Measurements from ENCODE around the gene AAMDC. TPM values are rescaled to one million over a fixed set of nuclear protein-coding genes. Genes with fewer than 3 reads are reported as not detected.

The AAMDC gene
- total RNA-seq, 4 donors from 2014 or later: 14.4 to 30.7 TPM; not detected in 2

DNA sequence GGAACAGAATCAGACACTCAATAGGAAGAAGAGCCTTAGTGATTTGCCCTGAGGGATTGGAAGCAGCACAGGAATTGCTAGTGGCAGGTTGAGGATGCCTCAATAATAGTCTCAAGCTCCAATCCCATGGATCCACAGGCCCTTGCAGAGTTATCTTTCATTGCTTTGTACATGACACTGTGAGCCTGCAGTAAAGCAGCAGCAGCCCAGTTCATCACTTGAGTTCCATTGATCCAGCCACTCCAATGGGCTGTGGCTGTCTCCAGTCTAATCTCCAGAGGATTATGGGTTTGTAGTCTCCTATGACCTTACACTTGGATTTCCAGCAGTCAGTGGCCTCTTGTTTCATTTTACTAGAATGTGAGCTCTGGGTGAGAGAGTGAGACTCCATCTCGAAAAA lies 45.4 kb downstream of the AAMDC start:
- H3K27ac ChIP-seq: no peak overlapping the region

DNA sequence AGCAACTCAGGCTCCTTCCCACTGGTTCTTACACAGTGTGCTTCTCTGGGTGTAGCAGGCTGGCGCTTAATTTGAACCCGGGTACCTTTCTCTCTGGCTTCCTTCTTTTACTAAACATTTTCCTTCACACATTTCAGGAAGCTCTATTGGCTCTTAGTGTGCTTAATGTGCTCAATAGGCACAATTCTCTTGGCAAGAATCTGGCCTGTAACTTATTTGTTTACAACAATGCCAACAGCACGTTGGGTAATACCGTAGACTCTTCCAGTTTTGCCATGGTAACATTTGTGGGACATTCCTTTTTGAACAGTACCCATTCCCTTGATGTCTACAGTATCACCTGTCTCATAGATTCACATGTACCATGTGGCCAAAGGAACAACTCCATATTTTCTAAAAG lies 47.8 kb downstream of the AAMDC start:
- H3K9me3 ChIP-seq: no peaks in the 10 kb centered on the region
- intact Hi-C loops (cut with DNase I; ENCODE audit: low total_unique reads): no loop called here
- TF ChIP-seq POLR2A (IDR thresholded peaks at IDR 0.05): no peak
- no peak for DNase-seq
- H3K4me3 ChIP-seq: no peak overlapping the region
- H3K36me3 ChIP-seq: peaks cover 0 to 37% (median 6%) of the 10 kb centered on the region in 4 donors
- H3K27ac ChIP-seq: no peak overlapping the region
- in situ Hi-C loops (cut with MboI; ENCODE audit: low pct_ligation_motif_present in 1 of 4, low pct_unique_long_range_greater_than_20kb in 1 of 4, low sequenced_read_pairs in 3 of 4): no loop called here
- no peaks in the 10 kb centered on the region for H3K27me3 ChIP-seq
- WGBS, 2 donors (ENCODE audit: low coverage in 1 of 2): 92 to 97% methylated on average over 2 to 4 of the region's 4 CpGs
- no peaks in the 10 kb centered on the region for H3K4me1 ChIP-seq

More for the DNA sequence above, 45.4 kb downstream of the AAMDC start:
- WGBS, 2 donors (ENCODE audit: low coverage in 1 of 2): 100% methylated on average over 1 of the region's 1 CpG
- H3K4me3 ChIP-seq: no peak overlapping the region
- in situ Hi-C loops (cut with MboI; ENCODE audit: low pct_ligation_motif_present in 1 of 4, low pct_unique_long_range_greater_than_20kb in 1 of 4, low sequenced_read_pairs in 3 of 4) (no loop called here), intact Hi-C loops (cut with DNase I; ENCODE audit: low total_unique reads) (no loop called here)
- H3K4me1 ChIP-seq: no peaks in the 10 kb centered on the region
- no peak for TF ChIP-seq POLR2AphosphoS5 (IDR thresholded peaks at IDR 0.05)
- TF ChIP-seq POLR2A (IDR thresholded peaks at IDR 0.05): no peak
- no peaks in the 10 kb centered on the region for H3K9me3 ChIP-seq
- DNase-seq: no peak
- no peaks in the 10 kb centered on the region for H3K27me3 ChIP-seq
- peaks cover 0 to 16% (median under 1%) of the 10 kb centered on the region in 4 donors for H3K36me3 ChIP-seq

DNA sequence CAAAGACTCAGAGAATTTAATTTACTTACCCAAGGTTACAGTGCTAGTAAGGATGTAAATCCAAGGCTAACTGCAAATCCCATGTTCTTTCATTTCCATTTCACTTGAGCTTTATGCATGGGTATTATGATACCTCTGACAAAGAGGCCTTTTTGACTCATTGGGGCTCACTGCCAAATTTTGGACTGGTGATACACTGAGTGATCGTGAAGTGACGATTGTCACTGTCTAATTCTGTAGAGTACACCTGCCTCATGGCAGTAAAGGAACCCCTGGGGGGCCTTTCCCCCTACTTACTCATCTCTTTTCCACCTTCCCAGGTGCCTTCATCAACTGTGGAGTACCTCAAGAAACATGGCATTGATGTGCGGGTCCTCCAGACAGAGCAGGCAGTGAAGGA lies 50.9 kb downstream of the AAMDC start:
- Histone ChIP-seq H3K27ac (no peak overlapping the region), H3K9me3 (no peaks in the 10 kb centered on the region), H3K4me3 (no peak overlapping the region), H3K27me3 (no peaks in the 10 kb centered on the region), H3K4me1 (no peaks in the 10 kb centered on the region), H3K36me3 (peaks cover 0 to 37% (median 8%) of the 10 kb centered on the region in 4 donors)
- TF ChIP-seq POLR2A (IDR thresholded peaks at IDR 0.05): no peak
- no peak for TF ChIP-seq EP300 (IDR thresholded peaks at IDR 0.05; ENCODE audit: low read depth)
- TF ChIP-seq, protein P1, sequence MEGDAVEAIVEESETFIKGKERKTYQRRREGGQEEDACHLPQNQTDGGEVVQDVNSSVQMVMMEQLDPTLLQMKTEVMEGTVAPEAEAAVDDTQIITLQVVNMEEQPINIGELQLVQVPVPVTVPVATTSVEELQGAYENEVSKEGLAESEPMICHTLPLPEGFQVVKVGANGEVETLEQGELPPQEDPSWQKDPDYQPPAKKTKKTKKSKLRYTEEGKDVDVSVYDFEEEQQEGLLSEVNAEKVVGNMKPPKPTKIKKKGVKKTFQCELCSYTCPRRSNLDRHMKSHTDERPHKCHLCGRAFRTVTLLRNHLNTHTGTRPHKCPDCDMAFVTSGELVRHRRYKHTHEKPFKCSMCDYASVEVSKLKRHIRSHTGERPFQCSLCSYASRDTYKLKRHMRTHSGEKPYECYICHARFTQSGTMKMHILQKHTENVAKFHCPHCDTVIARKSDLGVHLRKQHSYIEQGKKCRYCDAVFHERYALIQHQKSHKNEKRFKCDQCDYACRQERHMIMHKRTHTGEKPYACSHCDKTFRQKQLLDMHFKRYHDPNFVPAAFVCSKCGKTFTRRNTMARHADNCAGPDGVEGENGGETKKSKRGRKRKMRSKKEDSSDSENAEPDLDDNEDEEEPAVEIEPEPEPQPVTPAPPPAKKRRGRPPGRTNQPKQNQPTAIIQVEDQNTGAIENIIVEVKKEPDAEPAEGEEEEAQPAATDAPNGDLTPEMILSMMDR (IDR thresholded peaks at IDR 0.05): no peak
- TF ChIP-seq POLR2AphosphoS5 (IDR thresholded peaks at IDR 0.05): no peak
- DNase-seq: no peak
- intact Hi-C loops (cut with DNase I; ENCODE audit: low total_unique reads): no loop called here
- in situ Hi-C loops (cut with MboI; ENCODE audit: low pct_ligation_motif_present in 1 of 4, low pct_unique_long_range_greater_than_20kb in 1 of 4, low sequenced_read_pairs in 3 of 4): no loop called here
- 98% methylated on average over 3 of the region's 3 CpGs; no CpG with 5 or more reads in 1 of the 2 donors for WGBS, 2 donors (ENCODE audit: low coverage in 1 of 2)

DNA sequence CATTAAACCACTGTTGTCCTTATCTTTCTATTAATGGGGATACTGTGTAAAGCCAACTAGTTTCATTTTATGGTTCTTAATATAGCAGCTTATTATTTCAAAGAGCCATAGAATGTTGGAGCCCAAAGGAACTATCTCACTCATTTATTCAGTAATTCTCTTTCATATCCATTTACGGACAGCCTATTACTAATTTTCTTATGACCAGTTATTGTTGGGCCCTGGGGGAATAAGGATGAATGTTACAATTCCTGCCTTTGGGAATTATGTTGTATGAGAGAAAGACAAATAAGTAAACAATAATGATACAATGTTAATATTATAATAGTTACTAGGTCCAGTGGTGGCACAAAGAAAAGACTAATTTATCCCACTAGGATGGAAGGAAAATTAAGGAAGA lies 52.4 kb downstream of the AAMDC start:
- 83 to 94% methylated on average over 1 of the region's 1 CpG for whole genome bisulfite sequencing, 2 donors (ENCODE audit: low coverage in 1 of 2)
- in situ Hi-C loops (cut with MboI; ENCODE audit: low pct_ligation_motif_present in 1 of 4, low pct_unique_long_range_greater_than_20kb in 1 of 4, low sequenced_read_pairs in 3 of 4): no loop called here
- H3K36me3 ChIP-seq: peaks cover 0 to 44% (median 9%) of the 10 kb centered on the region in 4 donors

DNA sequence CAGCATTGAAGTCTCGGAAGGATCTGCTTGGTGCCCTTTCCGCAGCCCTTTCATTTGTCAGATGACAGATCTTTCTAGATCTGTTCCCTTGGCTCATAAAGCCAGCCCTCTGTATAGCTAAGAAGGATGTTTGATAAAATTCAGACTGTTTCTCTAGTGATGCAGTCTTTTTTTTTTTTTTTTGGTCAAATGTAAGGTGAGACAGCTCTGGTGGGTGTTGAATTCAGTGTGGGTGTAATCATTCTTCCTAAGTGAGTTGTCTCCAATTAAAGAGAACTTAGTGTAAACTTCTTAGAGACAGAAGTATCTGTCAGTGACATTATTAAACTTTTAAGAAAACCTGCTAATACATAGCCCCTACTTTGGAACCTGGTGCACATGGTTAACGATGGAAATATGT lies 53.3 kb downstream of the AAMDC start:
- Histone ChIP-seq H3K9me3 (no peaks in the 10 kb centered on the region), H3K27me3 (no peaks in the 10 kb centered on the region), H3K4me3 (no peak overlapping the region), H3K4me1 (no peaks in the 10 kb centered on the region), H3K27ac (no peak overlapping the region), H3K36me3 (peaks cover 0 to 50% (median 9%) of the 10 kb centered on the region in 4 donors)
- TF ChIP-seq POLR2AphosphoS5 (IDR thresholded peaks at IDR 0.05) (no peak), EP300 (IDR thresholded peaks at IDR 0.05; ENCODE audit: low read depth) (no peak), POLR2A (IDR thresholded peaks at IDR 0.05) (no peak)
- TF ChIP-seq, protein P1 (IDR thresholded peaks at IDR 0.05): no peak
- intact Hi-C loops (cut with DNase I; ENCODE audit: low total_unique reads) (no loop called here), in situ Hi-C loops (cut with MboI; ENCODE audit: low pct_ligation_motif_present in 1 of 4, low pct_unique_long_range_greater_than_20kb in 1 of 4, low sequenced_read_pairs in 3 of 4) (no loop called here)
- WGBS, 2 donors (ENCODE audit: low coverage in 1 of 2): 88 to 89% methylated on average over 3 of the region's 3 CpGs
- DNase-seq: no peak

More for the DNA sequence above, 52.4 kb downstream of the AAMDC start:
- Histone ChIP-seq H3K4me1 (no peaks in the 10 kb centered on the region), H3K27me3 (no peaks in the 10 kb centered on the region), H3K9me3 (no peaks in the 10 kb centered on the region), H3K27ac (no peak overlapping the region), H3K4me3 (no peak overlapping the region)
- intact Hi-C loops (cut with DNase I; ENCODE audit: low total_unique reads): no loop called here
- TF ChIP-seq, protein P1 (IDR thresholded peaks at IDR 0.05): no peak
- TF ChIP-seq POLR2AphosphoS5 (IDR thresholded peaks at IDR 0.05): no peak
- TF ChIP-seq EP300 (IDR thresholded peaks at IDR 0.05; ENCODE audit: low read depth): no peak
- no peak for DNase-seq
